PFSK-1 (cell line): Measurements from ENCODE around the gene CBFB.

Experiments
- POLR2AphosphoS5 ChIP-seq: IDR thresholded peaks from 2 replicates; pipeline ENCODE4 v1.6.1; 2012; ENCODE audit warnings: low read depth, mild to moderate bottlenecking, control low read depth, low read length, moderate library complexity
- SIN3A ChIP-seq: IDR thresholded peaks from 2 replicates; pipeline ENCODE4 v1.6.1; 2012; ENCODE audit warnings: mild to moderate bottlenecking, low read length, moderate library complexity, borderline replicate concordance; ENCODE audit not compliant: insufficient read depth
- TAF1 ChIP-seq: IDR thresholded peaks from 2 replicates; pipeline ENCODE4 v1.6.1; 2012; ENCODE audit warnings: low read length, control low read depth, borderline replicate concordance; ENCODE audit not compliant: insufficient read depth

GRCh38 chr16:67141391-67141790 lies 112.4 kb downstream of the CBFB start:
- TF ChIP-seq POLR2AphosphoS5 (no peak), TAF1 (no peak), SIN3A (no peak)
